ENCODE results near the gene ADAM8.
"Not testable (repeated sequence)": the region's sequence is repeated elsewhere in the genome, so short reads cannot be mapped to it uniquely, and the experiment has no call there.

The ADAM8 gene

DNA sequence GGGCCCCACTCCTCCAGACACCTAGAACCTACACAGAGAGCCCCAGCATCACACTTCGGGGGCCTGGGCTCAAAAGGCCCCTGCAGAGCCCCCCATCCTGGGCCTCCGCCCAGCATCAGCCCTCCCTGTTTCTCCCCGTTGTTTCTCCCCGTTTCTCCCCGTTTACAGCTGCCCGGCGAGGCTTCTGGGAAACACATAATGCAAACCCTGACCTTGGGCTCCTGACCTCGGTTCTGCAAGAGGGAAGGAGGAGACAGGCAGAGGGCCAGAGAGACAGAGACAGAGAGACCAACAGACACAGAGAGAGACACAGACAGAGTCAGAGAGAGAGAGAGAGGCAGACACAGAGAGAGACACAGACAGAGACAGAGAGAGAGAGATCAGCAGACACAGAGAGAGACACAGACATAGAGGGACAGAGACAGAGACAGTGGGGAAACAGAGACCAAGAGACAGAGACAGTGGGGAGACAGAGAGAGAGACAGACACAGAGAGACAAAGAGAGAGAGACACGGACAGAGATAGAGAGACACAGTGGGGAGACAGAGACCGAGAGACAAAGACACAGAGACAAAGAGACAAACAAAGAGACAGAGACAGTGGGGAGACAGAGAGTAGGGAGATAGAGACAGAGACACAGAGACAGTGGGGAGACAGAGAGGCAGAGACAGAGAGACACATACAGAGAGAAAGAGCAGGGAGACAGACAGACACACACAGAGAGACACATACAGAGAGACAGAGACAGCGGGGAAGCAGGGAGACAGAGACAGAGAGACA, 26.5 kb downstream of the ADAM8 start:
- no peak for DNase-seq (ENCODE audit: low read depth in 2 of 2)

- DNase-seq (ENCODE audit: low read depth in 2 of 2): no peak
Measured at GRCh38 chr10:133249094-133249780, 27.4 kb downstream of the ADAM8 start.

DNA sequence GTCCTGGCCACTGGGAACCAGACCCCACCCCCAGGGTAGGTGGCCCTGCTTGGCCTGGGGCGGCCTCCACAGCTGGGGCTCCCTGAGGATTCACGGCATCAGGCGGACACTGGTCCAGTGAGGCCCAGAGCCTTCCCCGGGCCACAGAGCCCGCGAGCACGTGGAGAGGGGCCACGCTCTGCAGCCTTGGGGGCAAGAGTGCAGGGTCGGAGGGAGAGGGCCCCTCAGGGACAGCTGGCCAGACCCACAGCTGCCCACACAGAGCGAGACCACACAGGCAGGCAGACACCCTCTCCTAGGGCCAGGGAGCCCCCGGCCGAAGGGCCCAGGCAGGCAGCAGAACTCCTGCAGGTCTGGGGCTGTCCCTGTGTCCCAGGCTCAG, 28.3 kb downstream of the ADAM8 start:
- no peak for DNase-seq (ENCODE audit: low read depth in 2 of 2)

GRCh38 chr10:133247681-133248333, 28.9 kb downstream of the ADAM8 start:
- DNase-seq (ENCODE audit: low read depth in 2 of 2): no peak

GRCh38 chr10:133246236-133246626, 30.4 kb downstream of the ADAM8 start:
- DNase-seq (ENCODE audit: low read depth in 2 of 2): no peak

DNA sequence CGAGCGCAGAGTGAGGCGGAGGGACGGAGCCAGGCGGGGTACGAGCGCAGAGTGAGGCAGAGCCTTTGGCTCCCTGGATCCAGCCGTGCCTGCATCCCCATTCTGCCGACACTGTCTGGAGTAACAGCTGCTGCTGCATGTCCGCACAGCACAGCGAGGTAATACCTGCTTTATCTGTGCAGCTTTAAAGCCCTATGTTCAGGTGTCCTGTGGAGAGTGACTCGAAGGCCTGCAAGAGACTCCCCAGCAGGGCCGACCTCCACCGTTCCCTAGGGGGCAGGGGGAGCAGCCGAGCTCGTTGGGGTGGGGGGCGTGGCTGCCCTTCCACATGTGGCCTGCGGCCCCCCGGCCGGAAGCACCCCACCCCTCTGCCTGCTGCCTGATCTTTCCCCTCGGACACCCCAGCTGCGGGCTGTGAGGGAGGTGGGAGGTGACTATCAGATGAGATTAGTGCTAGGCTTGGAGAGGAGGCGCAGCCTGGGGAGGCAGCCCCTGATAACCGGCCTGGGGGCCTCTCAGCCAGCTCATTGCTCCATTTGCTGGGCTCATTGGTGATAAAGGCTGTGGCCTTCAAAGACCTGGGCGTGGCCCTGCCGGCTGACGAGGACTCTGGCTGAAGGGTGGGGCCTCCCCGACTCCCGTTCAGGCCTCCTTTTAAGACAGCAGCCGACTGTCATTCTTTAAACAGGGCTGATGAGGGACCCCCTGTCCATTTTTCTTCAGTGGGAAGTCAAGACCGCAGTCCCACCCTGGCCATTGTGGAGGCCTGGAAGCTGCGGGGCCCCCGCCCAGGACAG, 31.0 kb downstream of the ADAM8 start:
- no peak for DNase-seq (ENCODE audit: low read depth in 2 of 2)

DNA sequence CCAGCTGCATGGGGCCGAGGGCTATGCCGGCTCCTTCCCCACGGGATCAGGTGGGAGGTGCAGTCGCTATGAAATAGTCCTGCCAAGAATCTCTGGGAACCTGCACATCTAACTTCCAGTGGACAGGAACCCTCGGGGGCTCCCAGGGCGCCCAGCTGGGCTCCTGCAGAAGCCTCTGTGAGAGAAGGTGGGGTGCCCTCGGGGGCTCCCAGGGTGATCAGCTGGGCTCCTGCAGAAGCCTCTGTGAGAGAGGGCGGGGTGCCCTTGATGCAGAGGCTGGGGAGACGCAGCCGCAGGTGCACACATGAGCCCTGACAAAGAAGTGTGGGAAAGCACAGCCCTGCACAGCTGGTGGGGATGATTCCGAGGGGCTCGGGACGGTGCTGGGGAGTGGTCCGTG, 33.1 kb downstream of the ADAM8 start:
- DNase-seq (ENCODE audit: low read depth in 2 of 2): no peak

GRCh38 chr10:133242611-133243356, 33.9 kb downstream of the ADAM8 start:
- no peak for DNase-seq (ENCODE audit: low read depth in 2 of 2)

- DNase-seq (ENCODE audit: low read depth in 2 of 2): no peak
Measured at GRCh38 chr10:133241501-133242205, 35.0 kb downstream of the ADAM8 start.

GRCh38 chr10:133239990-133240389, 36.7 kb downstream of the ADAM8 start:
- no peak for DNase-seq (ENCODE audit: low read depth in 2 of 2)

DNA sequence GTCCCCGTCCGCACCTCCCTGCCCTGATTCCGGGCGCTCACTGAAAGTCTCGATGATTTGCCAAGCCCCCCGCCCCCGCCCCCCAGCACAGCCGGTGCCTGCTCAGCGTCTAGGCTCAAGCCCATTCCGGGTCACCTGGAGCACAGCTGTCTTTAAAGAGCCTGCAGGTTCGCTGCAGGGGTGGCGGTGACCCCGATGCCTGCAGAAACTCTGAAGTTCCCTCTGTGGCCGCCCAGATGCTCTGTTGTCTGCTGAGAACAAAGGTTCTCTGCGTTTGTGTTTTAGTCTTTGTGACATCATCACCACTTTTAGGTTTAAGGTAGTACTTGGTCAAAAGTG, 38.2 kb downstream of the ADAM8 start:
- DNase-seq (ENCODE audit: low read depth in 2 of 2): no peak

DNA sequence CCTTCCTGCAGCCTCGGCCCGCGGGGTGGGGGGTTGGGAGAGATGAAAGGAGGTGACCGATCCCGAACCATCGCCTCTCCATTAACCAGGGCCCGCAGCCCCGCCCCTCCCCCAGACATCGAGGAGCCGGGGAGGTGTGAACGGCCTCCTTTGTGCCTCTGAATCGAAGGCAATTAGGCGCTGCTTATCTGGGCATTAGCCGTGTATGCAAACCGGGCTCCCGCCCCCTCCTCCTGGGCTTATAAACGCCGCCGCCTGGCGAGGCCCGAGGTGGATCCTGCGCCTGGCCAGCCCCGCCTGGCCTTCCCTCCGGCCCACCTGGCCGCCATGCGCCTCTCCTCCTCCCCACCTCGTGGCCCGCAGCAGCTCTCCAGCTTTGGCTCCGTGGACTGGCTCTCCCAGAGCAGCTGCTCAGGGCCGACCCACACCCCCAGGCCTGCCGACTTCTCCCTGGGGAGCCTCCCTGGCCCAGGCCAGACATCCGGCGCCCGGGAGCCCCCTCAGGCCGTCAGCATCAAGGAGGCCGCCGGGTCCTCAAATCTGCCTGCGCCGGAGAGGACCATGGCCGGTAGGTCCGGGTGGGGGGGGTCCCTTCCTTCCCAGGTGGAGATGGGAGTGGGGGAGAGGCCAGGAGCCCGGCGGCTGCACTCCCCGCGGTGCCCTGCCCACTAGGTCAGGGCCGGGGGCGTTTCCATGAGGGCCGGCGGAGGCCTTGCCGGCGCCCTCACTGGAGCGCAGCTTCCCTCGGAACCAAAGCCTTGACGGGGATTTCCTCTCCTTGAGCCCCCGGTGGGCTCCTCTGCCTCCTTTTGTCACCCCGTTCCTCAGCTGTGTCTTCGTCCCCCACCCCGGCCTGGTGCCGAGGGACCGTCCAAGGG, 38.8 kb downstream of the ADAM8 start, which contains the start of gene VENTX:
TSS of gene VENTX (plus strand) at position 268 of the 878 bp plus-strand sequence. CDS start at position 328, 60 bp downstream.
- DNase-seq (ENCODE audit: low read depth in 2 of 2): no peak

- no peak for DNase-seq (ENCODE audit: low read depth in 2 of 2)
Measured at GRCh38 chr10:133237241-133237587, 39.5 kb downstream of the ADAM8 start.

DNA sequence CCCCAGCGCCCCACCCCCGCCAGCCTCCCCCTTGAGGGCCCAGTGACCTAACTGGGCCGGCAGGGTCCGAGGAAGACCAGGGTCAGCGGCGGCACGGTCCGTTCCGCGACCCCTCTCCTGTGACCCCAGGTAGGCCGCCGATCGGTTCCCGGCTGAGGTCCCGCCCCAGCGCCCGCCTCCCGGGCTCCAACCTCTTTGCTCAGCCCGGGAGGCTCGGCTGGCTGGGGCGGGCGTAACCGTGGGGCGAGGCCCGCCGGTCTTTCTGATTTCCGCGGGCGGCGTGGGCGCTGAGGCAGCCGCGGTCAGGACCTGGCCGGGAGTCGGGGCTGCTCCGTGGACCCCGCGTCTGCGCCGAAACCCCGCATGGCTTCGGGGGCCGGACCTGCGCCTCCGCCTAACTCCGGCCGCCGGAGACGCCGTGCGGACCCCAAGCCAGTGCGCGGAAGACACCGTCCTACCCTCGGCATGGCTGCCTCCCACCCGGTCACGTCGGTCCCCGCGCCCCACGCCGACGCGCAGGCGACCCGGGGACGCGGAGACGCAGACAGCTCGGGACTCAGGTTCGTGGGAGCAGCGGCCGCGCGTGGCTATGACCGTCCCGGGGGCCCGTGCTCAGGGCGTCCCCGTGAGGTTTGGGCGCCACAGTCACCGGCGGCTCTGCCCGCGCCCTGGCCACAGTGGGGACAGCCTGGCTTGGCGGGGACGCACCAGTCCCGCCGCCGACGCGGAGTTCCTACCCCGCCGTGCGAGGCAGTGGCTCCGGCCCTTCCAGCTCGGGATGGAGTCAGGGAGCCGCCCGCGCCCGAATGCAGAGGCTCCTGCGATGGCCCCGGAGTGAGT, 40.0 kb downstream of the ADAM8 start:
- DNase-seq (ENCODE audit: low read depth in 2 of 2): no peak

GRCh38 chr10:133235932-133236331, 40.7 kb downstream of the ADAM8 start:
- no peak for DNase-seq (ENCODE audit: low read depth in 2 of 2)

DNA sequence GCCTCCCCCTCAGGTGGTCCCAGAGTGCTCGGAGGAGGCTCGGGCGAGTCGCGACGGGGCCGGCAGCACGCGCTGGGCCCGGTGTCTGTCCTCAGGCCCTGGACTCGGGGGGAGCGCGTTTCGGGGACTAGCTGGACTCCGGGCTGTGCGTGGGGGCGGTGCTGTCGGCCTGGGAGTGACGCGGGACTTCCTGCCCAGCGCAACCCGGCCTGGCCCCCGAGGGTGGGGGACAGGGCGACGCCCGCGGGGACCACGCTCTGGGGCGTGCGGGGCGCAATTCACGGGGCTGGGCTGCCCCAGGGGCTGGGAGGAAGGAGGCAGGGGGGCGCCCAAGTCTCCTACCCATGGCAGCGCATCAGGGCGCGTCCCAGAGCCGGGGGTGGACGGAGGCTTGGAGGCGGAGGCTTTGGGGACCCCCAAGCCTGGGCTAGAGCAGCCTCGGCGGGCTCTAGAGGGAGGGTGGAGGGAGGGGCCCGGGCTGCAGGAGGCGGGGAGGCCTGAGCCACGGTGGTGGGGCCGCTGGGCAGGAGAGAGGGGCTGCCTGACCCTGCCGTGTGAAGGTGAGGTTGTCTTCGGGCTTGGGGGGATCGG, 41.3 kb downstream of the ADAM8 start:
- DNase-seq (ENCODE audit: low read depth in 2 of 2): no peak

- not testable (repeated sequence) for DNase-seq (ENCODE audit: low read depth in 2 of 2)
Measured at GRCh38 chr10:133234796-133235195, 41.9 kb downstream of the ADAM8 start.

GRCh38 chr10:133231946-133232574, 44.6 kb downstream of the ADAM8 start:
- no peak for DNase-seq (ENCODE audit: low read depth in 2 of 2)
